K562 (cell line): Measurements from ENCODE around the gene ZNF860. TPM values are rescaled to one million over a fixed set of nuclear protein-coding genes. Genes with fewer than 3 reads are reported as not detected.

Experiments
- ETS2 ChIP-seq: IDR thresholded peaks from 2 replicates; pipeline ENCODE4 v1.6.1; 2016; ENCODE audit warnings: borderline replicate concordance, missing genetic modification characterization, mild to moderate bottlenecking, moderate library complexity, missing compliant biosample characterization; ENCODE audit not compliant: poor library complexity, severe bottlenecking
- ETV1 ChIP-seq: fragments of 450-650 bp; conservative IDR thresholded peaks from 2 replicates; pipeline ENCODE4 v1.6.1; 2016; ENCODE audit warnings: missing genetic modification characterization, control low read depth, low read depth, missing compliant biosample characterization
- ETV5 ChIP-seq: sonication (generic); formaldehyde crosslinking; IDR thresholded peaks from 2 replicates; pipeline ENCODE4 v1.4.0; 2020; ENCODE audit warnings: low read depth, mild to moderate bottlenecking, missing genetic modification reagents
- EWSR1 ChIP-seq: fragments of 450-650 bp; IDR thresholded peaks from 2 replicates; pipeline ENCODE4 v1.6.1; 2018; ENCODE audit warnings: borderline replicate concordance, mild to moderate bottlenecking, low read depth, moderate library complexity; ENCODE audit not compliant: partially characterized antibody
- FOXA1 ChIP-seq: fragments of 450-650 bp; IDR thresholded peaks from 2 replicates; pipeline ENCODE4 v1.6.1; 2016; ENCODE audit warnings: mild to moderate bottlenecking, borderline replicate concordance
- GATA2 ChIP-seq: sonication (generic); formaldehyde crosslinking; IDR thresholded peaks from 2 replicates; pipeline ENCODE4 v1.4.0; 2020; ENCODE audit warnings: mild to moderate bottlenecking, missing genetic modification reagents
- GTF2A2 ChIP-seq: IDR thresholded peaks from 2 replicates; pipeline ENCODE4 v1.6.1; 2016; ENCODE audit warnings: mild to moderate bottlenecking, missing genetic modification characterization, missing compliant biosample characterization
- MAZ ChIP-seq, 2 experiments: fragments of 450-650 bp in 1 of 2; sonication (generic) in 1 of 2; formaldehyde crosslinking; IDR thresholded peaks in 1 of 2; conservative IDR thresholded peaks in 1 of 2; 2 replicates each; pipeline versions ENCODE4 v1.4.0 to v1.5.0; 2020; ENCODE audit warnings: mild to moderate bottlenecking in 1 of 2, missing genetic modification reagents in 1 of 2
- MCM5 ChIP-seq: fragments of 450-650 bp; IDR thresholded peaks from 2 replicates; pipeline ENCODE4 v1.6.1; 2016; ENCODE audit warnings: low read depth
- MEIS2 ChIP-seq: fragments of 450-650 bp; IDR thresholded peaks from 2 replicates; pipeline ENCODE4 v1.6.1; 2014; ENCODE audit warnings: mild to moderate bottlenecking; ENCODE audit not compliant: partially characterized antibody
- NR3C1 ChIP-seq: sonication (generic); formaldehyde crosslinking; IDR thresholded peaks from 2 replicates; pipeline ENCODE4 v1.8.1; 2022; ENCODE audit warnings: missing genetic modification reagents
- POLR2AphosphoS5 ChIP-seq: IDR thresholded peaks from 2 replicates; pipeline ENCODE4 v1.6.1; 2011; ENCODE audit warnings: mild to moderate bottlenecking, low read depth, low read length, moderate library complexity; ENCODE audit not compliant: control insufficient read depth, insufficient read depth
- RAD21 ChIP-seq, 2 experiments: fragments of 250-450 bp in 1 of 2; fragments of 450-650 bp in 1 of 2; sonication (Bioruptor Pico) in 1 of 2; formaldehyde crosslinking in 1 of 2; IDR thresholded peaks in 1 of 2; conservative IDR thresholded peaks in 1 of 2; 2 replicates each; pipeline versions ENCODE4 v1.4.0 to v1.8.0; 2020 to 2022; ENCODE audit warnings: mild to moderate bottlenecking in 2 of 2, moderate library complexity in 1 of 2
- SMARCA5 ChIP-seq: fragments of 450-650 bp; IDR thresholded peaks from 2 replicates; pipeline ENCODE4 v1.6.1; 2016
- SRSF9 ChIP-seq: fragments of 200-400 bp; formaldehyde crosslinking; IDR thresholded peaks from 2 replicates; pipeline ENCODE4 v1.6.1; 2017; ENCODE audit warnings: low read depth, low read length, borderline replicate concordance
- TRIM24 ChIP-seq, 2 experiments: fragments of 450-650 bp; IDR thresholded peaks; 2 replicates each; pipeline ENCODE4 v1.6.1; 2016
- ZBTB8A ChIP-seq: fragments of 450-650 bp; IDR thresholded peaks from 2 replicates; pipeline ENCODE4 v1.6.1; 2018; ENCODE audit warnings: mild to moderate bottlenecking, moderate library complexity; ENCODE audit not compliant: partially characterized antibody
- ZNF239 ChIP-seq: fragments of 250-450 bp; sonication (Bioruptor Pico); IDR thresholded peaks from 2 replicates; pipeline ENCODE4 v1.4.0; 2020; ENCODE audit warnings: mild to moderate bottlenecking
- ZNF347 ChIP-seq: fragments of 450-650 bp; formaldehyde crosslinking; IDR thresholded peaks from 2 replicates; pipeline ENCODE4 v1.4.0; 2020; ENCODE audit warnings: low read depth, mild to moderate bottlenecking, moderate library complexity
- polyA plus RNA-seq, 8 experiments: library from polyadenylated mRNA; depleted of rRNA in 4 of 8; stranded (reverse) in 5 of 8; unstranded in 3 of 8; fragments of >200 nt; fragmentation: Nextera tagmentation in 2 of 8; fragmentation: Illumina TruSeq in 1 of 8; extraction: Ambion mirVana in 2 of 8; extraction: Trizol in 1 of 8; gene quantifications; 2 replicates each; pipeline versions ENCODE4 v1.2.1 to v1.2.3, GENCODE V29; 2011 to 2014; ENCODE audit warnings: inconsistent platforms in 1 of 8, missing spikeins in 1 of 8
- total RNA-seq, 7 experiments: library from RNA; depleted of rRNA in 6 of 7; stranded (reverse); fragments of >200 nt in 6 of 7; fragmentation: Illumina TruSeq in 2 of 7; extraction: Trizol in 2 of 7; gene quantifications; 2 replicates each; pipeline versions ENCODE4 v1.2.1 to v1.2.3, GENCODE V29; 2011 to 2021; ENCODE audit warnings: low replicate concordance in 1 of 7
- TF ChIP-seq, protein P1 (sequence below): IDR thresholded peaks from 2 replicates; pipeline ENCODE4 v1.6.1; 2016; ENCODE audit warnings: missing genetic modification characterization, missing compliant biosample characterization
- TF ChIP-seq, protein P2 (sequence below): fragments of 250-450 bp; sonication (Bioruptor Pico); IDR thresholded peaks from 2 replicates; pipeline ENCODE4 v1.5.0; 2020; ENCODE audit warnings: mild to moderate bottlenecking, borderline replicate concordance
- TF ChIP-seq, protein P3 (sequence below), 2 experiments: fragments of 450-650 bp; IDR thresholded peaks; 2 replicates each; pipeline ENCODE4 v1.6.1; 2016

The ZNF860 gene
- total and polyA plus RNA-seq, 9 of the 15 experiments (the other 6 are each of a cell fraction or from before 2014, with no cell fraction given) = not detected

DNA sequence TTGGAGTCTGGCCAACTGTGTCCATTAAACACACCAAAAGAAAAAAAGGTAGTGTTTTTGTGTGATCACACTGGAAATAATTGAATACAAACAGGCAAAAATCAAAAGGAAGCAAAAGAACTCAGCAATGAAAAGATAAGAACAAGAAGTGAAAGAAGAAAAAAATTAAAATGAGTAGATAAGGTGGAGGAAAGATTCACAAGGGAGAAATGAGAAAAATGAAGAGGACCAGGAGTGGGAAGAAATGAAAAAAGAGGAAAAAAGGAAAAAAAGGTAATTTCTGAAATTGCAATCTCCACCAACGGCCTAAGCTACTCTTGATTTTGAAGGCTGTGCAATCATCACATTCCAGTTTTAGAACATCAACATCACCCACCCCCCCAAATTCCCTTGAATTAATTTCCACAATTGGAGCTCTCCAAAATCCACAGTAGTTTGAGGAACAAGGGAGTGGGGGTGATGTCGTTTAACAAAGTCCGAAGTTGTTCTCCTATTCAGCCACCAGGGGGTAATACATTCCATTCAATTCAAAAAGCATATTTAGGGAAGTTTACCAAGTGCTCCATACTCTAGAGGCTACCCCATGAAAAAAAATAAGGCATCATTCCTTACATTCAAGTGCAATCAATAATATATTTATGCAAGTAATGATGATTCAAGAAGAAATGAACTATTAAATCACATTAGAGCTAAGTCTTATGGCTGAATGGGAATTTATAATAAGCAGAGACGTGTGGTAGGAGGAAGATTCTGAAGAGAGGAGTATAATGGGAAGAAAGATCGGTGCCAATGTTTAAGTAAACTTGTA lies 37.4 kb downstream of the ZNF860 start (continued):
- TF ChIP-seq EWSR1 (no peak), SMARCA5 (no peak), SRSF9 (no peak), RAD21 (CRISPR knock-in tag; conservative IDR thresholded peaks at IDR 0.05 in 1 of 2, IDR thresholded peaks at IDR 0.05 in 1 of 2) (peak; percentile 93), ETV5 (no peak), FOXA1 (no peak), POLR2AphosphoS5 (no peak), ETS2 (tag) (no peak), ZNF239 (CRISPR knock-in tag) (no peak), GATA2 (CRISPR knock-in tag) (no peak), MAZ (CRISPR knock-in tag; conservative IDR thresholded peaks at IDR 0.05 in 1 of 2, IDR thresholded peaks at IDR 0.05 in 1 of 2) (peak in 1 of 2 experiments; percentile 53; a peak in 1 of 4 replicates), ZBTB8A (no peak), ZNF347 (no peak), TRIM24 (IDR thresholded peaks at IDR 0.05) (no peak), MCM5 (no peak), NR3C1 (CRISPR knock-in tag) (no peak), ETV1 (tag) (no peak), MEIS2 (no peak), GTF2A2 (tag) (no peak)
- TF ChIP-seq, protein P1, sequence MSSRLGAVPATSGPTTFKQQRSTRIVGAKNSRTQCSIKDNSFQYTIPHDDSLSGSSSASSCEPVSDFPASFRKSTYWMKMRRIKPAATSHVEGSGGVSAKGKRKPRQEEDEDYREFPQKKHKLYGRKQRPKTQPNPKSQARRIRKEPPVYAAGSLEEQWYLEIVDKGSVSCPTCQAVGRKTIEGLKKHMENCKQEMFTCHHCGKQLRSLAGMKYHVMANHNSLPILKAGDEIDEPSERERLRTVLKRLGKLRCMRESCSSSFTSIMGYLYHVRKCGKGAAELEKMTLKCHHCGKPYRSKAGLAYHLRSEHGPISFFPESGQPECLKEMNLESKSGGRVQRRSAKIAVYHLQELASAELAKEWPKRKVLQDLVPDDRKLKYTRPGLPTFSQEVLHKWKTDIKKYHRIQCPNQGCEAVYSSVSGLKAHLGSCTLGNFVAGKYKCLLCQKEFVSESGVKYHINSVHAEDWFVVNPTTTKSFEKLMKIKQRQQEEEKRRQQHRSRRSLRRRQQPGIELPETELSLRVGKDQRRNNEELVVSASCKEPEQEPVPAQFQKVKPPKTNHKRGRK (tag) = peak; percentile 95
- TF ChIP-seq, protein P2, sequence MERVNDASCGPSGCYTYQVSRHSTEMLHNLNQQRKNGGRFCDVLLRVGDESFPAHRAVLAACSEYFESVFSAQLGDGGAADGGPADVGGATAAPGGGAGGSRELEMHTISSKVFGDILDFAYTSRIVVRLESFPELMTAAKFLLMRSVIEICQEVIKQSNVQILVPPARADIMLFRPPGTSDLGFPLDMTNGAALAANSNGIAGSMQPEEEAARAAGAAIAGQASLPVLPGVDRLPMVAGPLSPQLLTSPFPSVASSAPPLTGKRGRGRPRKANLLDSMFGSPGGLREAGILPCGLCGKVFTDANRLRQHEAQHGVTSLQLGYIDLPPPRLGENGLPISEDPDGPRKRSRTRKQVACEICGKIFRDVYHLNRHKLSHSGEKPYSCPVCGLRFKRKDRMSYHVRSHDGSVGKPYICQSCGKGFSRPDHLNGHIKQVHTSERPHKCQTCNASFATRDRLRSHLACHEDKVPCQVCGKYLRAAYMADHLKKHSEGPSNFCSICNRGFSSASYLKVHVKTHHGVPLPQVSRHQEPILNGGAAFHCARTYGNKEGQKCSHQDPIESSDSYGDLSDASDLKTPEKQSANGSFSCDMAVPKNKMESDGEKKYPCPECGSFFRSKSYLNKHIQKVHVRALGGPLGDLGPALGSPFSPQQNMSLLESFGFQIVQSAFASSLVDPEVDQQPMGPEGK (CRISPR knock-in tag) = no peak
- TF ChIP-seq, protein P3, sequence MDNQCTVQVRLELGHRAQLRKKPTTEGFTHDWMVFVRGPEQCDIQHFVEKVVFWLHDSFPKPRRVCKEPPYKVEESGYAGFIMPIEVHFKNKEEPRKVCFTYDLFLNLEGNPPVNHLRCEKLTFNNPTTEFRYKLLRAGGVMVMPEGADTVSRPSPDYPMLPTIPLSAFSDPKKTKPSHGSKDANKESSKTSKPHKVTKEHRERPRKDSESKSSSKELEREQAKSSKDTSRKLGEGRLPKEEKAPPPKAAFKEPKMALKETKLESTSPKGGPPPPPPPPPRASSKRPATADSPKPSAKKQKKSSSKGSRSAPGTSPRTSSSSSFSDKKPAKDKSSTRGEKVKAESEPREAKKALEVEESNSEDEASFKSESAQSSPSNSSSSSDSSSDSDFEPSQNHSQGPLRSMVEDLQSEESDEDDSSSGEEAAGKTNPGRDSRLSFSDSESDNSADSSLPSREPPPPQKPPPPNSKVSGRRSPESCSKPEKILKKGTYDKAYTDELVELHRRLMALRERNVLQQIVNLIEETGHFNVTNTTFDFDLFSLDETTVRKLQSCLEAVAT (IDR thresholded peaks at IDR 0.05) = no peak
